HG03457 (cell line): ENCODE measurements around the gene ELANE.
"Not testable (repeated sequence)": the region's sequence is repeated elsewhere in the genome, so short reads cannot be mapped to it uniquely, and the experiment has no call there.

Experiments
- ATAC-seq: cut with Tn5 transposase; IDR thresholded peaks from one replicate; pipeline ENCODE4 v1.9.1; 2021; ENCODE audit warnings: moderate number of reproducible peaks; ENCODE audit not compliant: unreplicated experiment

ELANE gene

DNA sequence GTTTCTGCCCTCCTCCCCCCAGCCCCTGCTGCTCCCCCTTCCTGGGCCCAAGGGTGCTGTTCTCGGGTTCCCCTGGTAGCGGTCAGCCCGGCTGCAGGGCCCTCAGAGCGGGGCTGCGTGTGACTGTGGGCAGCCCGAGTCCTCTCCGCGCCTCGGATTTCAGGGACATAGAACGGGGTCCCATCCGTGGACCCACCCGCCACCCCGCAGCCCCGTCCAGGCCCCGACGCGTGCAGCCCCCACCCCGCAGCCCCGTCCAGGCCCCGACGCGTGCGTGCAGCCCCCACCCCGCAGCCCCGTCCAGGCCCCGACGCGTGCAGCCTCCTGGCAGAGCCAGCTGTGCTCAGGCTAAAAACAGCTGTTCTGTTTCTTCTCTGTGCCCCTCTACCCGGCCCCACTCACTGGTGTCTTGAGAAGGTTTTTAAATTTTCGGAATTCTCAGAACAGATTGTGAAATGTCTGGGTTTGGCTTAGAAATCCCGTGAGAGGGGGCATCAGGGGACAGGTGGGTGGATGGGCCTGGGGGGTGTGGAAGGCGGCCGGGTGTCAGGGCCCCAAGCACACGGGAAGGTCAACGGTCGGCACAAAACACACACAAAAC, 16.8 kb upstream of the ELANE start:
- ATAC-seq: no peak

DNA sequence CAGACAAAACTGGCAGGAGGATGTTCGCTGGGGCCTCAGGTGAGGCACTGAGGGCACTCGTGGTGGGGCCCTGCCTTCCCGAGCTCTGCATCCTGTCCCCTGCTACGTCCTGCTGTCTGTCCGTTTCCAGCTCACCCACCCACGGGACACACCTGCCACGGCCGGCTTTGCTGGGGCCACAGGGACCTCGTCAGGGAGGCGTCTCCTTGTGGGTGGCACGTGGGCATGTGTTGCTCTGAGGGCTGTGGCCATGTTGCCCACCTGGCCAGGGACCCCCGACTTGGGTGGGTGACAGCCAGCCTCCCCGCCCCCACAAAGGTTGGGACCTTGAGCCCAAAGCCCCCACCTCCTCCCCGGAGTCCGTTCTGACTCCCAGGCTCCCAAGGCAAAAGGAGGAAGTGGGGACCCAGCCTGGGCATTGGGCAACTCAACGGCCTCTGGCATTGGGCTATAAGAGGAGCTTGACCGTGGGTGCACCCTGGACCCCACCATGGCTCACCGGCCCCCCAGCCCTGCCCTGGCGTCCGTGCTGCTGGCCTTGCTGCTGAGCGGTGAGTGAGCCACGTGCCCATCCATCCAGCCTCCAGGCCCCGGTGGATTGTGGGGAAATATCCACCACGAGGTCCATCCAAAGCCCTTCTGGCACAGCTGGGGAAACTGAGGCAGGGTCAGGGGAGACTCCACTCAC, 11.4 kb upstream of the ELANE start, which contains the start of gene PRTN3:
Gene PRTN3, plus strand, starts transcription at position 481 of the 688 bp plus-strand sequence. Its CDS starts 10 bp downstream, at position 491.
- no peak for ATAC-seq

DNA sequence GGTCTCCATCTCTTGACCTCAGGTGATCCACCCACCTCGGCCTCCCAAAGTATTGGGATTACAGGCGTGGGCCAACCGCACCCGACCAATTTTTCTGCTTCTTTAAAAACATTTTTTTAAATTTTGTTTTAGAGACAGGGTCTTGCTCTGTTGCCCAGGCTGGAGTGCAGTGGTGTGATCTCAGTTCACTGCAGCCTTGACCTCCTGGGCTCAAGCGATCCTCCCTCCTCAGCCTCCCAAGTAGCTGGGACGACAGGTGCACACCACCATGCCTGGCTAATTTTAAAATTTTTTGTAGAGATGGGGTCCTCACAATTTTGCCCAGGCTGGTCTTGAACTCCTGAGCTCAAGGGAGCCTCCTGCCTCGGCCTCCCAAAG, 9.3 kb upstream of the ELANE start:
- ATAC-seq: not testable (repeated sequence)

DNA sequence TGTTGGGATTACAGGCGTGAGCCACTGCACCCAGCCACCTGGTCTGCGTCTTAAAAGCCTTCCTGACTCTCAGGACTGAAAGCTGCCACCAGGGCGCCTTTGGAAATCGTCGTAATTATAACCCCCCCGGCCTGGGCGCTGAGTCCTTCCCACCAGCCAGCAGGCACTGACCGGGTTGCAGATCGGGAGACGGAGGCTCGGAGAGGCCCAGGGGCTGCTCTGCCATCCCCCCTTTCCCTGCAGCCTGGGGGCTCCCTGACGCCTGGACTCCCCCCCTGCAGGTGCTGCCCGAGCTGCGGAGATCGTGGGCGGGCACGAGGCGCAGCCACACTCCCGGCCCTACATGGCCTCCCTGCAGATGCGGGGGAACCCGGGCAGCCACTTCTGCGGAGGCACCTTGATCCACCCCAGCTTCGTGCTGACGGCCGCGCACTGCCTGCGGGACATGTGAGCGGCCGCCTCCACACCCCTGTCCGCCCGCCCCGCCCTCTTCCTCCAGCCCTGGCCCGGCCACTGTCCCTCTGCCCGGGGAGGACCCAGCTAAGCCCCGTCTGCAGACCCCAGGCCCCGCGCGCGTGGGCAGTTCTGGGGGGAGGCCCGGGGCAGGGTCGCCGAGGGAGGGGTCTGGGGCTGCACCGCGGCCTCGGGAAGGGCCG, 8.8 kb upstream of the ELANE start:
- ATAC-seq: no peak

DNA sequence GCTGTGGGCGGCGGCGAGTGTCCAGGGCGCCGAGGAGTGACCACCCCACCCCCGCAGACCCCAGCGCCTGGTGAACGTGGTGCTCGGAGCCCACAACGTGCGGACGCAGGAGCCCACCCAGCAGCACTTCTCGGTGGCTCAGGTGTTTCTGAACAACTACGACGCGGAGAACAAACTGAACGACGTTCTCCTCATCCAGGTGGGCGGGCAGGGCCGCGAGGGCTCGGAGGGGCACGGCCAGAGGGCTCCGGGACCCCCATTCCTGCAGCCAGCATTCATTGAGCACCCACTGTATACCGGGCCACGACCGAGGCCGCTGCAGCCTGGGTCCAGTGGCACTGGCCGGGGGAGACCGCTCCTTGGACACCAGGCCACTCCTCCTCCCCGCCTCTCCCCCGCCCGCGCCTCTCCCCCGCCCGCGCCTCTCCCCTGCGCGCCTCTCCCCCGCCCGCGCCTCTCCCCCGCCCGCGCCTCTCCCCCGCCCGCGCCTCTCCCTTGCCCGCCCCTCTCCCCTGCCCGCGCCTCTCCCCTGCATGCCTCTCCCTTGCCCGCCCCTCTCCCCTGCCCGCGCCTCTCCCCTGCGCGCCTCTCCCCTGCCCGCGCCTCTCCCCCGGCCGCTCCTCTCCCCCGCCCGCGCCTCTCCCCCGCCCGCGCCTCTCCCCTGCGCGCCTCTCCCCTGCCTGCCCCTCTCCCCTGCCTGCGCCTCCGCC, 8.1 kb upstream of the ELANE start:
- no peak for ATAC-seq

DNA sequence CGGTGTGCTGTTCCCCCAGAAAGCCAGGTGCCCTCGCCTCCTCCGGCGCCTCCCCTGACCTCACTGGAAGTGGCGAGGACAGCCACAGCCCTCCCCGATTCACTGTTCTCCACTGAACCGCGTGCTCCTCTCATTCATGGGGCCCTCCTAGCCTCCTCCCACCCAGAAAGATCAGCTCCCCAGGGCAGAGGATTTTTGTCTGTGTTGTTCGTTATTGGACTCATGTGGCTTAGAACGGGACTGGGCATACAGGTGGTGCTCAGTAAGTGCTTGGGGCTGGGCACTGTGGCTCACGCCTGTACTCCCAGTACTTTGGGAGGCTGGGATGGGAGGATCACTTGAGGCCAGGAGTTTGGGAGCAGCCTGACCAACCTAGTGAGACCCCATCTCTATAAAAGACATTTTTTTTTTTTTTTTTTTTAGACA, 7.5 kb upstream of the ELANE start:
- no peak for ATAC-seq

DNA sequence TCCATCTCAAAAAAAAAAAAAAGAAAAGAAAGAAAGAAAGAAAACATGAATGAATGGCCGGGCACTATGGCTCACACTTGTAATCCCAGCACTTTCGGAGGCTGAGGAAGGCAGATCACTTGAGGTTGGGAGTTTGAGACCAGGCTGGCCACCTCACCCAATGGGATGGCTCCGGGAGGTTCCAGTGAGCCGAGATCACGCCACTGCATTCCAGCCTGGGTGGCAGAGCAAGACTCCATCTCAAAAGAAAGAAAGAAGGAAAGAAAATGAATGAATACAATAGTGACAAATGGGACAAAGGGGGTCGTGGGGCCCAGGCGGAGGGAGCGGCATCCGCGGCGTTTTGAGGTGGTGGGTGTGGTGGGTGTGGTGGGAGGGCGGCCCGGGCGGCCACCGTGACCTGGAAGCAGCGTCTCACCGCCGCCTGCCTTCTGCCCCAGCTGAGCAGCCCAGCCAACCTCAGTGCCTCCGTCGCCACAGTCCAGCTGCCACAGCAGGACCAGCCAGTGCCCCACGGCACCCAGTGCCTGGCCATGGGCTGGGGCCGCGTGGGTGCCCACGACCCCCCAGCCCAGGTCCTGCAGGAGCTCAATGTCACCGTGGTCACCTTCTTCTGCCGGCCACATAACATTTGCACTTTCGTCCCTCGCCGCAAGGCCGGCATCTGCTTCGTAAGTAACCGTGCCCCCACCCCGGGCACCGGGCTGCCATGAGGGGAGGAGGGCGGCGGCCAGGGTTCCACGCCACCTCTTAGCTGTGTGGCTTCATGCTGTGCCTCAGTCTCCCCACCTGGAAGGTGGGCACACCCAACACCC, 6.2 kb upstream of the ELANE start:
- no peak for ATAC-seq

DNA sequence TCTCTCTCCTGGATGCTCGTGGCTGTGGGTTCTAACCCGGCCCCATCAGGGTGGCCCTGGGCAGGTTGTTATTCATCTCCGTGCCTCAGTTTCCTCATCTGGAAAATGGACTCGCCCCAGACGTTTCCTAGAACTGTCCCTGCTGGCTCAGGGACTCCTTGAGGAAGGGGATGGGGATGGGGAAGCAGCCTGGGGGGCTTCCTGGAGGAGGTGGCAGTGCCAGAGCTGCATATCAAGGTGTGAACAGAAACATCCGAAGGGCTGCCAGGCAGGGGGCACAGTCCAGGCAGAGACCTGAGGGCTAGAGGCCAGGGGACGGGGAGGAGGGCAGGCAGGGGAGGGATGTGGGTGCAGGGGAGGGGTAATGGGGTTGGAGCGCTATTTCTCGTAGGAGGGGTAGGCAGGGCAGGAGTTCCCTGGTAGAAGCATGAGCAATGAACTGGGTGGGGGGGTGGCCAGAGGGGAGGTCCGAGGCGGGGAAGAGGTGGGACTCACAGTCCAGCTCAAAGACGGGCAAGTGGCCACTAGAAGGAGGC, 3.6 kb upstream of the ELANE start:
- no peak for ATAC-seq

DNA sequence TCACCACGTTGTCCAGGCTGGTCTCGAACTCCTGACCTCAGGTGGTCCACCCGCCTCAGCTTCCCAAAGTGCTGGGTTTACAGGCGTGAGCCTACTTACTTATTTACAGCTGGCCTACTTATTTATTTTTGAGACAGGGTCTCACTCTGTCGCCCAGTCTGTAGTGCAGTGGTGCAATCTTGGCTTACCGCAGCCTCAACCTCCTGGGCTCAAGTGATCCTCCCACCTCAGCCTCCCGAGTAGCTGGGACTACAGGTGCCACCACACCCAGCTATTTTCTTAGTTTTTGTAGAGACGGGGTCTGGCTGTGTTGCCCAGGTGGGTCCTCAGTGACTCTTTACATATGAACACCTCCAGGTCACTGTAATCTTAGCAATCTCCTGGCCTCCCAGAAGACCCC, 2.9 kb upstream of the ELANE start:
- ATAC-seq: not testable (repeated sequence)

DNA sequence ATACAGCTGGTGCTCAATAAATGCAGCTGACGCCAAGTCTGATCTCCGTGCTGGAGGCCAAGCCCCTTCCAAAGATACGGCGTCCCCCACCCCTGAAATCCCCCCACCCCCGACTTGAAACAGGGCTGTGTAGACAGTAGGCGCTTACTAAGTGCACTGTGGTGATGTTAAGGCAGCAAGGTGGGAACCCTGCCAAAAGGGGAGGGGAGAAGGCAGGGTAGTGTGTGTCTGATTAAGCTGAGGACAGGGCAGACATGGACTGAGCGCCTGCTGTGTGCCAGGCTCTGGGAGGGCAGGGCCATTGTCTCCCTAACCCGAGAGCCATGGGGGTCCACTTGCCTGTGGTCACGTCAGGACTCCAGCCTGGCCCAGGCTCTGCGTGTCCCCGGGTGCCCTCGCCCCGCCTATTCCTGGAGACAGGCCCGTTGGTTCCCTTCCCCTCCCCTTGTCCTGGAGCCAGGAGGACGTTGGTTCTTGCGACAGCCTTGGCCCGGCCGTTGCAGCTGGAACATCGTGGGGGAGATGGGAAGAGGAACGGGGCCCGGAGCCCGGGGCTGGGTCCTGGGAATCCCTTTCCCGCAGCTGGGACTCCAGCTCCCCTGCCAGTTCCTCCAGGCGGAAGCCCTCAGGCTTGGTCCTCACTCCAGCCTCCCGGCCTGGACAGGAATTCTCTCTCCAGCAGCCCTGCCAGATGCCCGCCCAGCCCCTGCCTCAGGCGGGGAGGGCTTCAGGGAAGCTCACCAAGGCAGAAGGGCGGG, 1.7 kb upstream of the ELANE start:
- no peak for ATAC-seq

DNA sequence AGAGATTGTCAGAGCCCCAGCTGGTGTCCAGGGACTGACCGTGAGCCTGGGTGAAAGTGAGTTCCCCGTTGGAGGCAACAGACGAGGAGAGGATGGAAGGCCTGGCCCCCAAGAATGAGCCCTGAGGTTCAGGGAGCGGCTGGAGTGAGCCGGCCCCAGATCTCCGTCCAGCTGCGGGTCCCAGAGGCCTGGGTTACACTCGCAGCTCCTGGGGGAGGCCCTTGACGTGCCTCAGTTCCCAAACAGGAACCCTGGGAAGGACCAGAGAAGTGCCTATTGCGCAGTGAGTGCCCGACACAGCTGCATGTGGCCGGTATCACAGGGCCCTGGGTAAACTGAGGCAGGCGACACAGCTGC, 1.1 kb upstream of the ELANE start:
- ATAC-seq: no peak

DNA sequence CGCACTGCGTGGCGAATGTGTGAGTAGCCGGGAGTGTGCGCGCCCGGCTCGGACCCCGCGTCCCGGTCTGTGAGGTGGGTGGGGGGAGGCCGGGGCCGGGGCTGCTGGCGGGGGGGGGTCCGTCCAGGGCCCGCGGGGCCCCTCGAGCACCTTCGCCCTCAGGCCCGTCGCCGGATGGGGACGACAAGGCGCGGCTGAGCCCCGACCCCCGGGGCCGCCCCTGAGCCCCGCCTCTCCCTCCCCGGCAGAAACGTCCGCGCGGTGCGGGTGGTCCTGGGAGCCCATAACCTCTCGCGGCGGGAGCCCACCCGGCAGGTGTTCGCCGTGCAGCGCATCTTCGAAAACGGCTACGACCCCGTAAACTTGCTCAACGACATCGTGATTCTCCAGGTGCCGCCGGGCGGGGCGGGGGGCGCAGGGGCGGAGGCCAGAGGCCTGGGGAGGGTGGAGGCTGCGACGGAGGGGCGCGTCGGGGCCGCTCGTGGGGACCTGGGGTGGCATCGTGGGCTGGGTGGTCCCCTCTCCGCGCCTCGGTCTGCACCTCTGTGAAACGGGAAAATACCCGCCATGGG, 997 bp downstream of the ELANE start:
- no peak for ATAC-seq

DNA sequence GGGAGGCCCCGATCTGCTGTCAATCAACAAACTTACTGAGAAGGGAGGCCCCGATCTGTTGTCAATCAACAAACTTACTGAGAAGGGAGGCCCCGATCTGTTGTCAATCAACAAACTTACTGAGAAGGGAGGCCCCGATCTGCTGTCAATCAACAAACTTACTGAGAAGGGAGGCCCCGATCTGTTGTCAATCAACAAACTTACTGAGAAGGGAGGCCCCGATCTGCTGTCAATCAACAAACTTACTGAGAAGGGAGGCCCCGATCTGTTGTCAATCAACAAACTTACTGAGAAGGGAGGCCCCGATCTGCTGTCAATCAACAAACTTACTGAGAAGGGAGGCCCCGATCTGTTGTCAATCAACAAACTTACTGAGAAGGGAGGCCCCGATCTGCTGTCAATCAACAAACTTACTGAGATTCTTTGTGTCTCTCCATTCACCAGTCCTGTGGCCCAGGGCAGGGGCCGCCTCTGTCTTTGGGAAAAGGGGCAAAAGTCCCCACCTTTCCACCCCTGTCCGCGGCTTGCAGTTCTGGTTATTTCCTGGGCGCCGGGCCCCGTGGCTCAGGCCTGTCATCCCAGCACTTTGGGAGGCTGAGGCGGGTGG, 1.6 kb downstream of the ELANE start:
- not testable (repeated sequence) for ATAC-seq

DNA sequence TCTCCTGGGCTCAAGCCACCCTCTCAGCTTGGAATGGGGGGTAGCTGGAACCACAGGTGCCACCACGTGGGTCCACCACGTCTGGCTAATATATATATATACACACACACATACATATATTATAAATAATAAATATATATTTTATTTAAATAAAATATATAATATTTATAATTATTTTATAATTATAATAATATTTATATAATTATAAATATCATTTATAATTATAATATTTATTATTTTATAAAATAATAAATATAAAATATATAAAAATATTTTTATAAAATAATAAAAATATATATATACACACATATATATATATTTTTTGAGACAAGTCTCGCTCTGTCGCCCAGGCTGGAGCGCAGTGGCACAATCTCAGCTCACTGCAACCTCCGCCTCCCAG, 2.4 kb downstream of the ELANE start:
- no peak for ATAC-seq

DNA sequence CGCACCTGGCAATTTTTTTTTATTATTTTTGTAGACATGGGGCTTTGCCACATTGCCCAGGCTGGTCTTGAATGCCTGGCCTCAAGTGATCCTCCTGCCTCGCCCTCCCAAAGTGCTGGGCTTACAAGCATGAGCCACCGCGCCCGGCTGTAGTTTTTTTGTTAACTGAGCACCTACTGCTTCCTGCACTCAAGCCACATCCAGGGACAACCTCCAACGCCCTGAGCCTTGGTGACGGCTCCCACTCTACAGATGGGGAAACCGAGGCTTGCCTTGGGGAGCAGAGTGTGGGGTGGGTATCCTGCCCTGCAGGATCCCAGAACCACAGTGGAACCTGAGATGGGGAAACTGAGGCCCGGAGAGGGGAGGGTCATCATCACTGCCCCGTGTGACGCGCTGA, 3.0 kb downstream of the ELANE start:
- no peak for ATAC-seq

DNA sequence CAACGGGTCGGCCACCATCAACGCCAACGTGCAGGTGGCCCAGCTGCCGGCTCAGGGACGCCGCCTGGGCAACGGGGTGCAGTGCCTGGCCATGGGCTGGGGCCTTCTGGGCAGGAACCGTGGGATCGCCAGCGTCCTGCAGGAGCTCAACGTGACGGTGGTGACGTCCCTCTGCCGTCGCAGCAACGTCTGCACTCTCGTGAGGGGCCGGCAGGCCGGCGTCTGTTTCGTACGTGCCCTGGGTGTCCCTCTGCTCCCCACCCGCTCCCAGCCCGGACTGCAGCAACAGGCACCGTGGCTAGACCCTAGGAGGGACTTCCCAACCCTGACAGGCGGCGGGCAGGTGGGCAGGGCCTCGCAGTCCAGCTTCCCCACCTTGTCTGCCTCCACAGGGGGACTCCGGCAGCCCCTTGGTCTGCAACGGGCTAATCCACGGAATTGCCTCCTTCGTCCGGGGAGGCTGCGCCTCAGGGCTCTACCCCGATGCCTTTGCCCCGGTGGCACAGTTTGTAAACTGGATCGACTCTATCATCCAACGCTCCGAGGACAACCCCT, 3.5 kb downstream of the ELANE start:
- ATAC-seq: no peak

DNA sequence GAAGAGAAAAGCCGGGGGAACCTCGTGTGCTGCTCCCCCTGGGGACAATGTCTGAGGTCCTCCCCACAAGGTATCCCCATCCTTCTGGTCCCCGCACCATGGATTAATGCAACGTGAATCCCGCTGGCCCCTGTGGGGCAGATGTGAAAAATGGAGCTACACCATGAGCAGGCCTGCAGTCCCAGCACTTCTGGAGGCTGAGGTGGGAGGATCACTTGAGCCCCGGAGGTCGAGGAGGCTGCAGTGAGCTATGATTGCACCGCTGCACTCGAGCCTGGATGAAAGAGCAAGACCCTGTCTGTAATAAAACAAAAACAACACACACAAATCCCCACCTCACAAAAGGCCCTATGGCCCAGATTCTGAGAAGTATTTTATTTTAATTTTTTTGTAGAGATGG, 6.2 kb downstream of the ELANE start:
- no peak for ATAC-seq

DNA sequence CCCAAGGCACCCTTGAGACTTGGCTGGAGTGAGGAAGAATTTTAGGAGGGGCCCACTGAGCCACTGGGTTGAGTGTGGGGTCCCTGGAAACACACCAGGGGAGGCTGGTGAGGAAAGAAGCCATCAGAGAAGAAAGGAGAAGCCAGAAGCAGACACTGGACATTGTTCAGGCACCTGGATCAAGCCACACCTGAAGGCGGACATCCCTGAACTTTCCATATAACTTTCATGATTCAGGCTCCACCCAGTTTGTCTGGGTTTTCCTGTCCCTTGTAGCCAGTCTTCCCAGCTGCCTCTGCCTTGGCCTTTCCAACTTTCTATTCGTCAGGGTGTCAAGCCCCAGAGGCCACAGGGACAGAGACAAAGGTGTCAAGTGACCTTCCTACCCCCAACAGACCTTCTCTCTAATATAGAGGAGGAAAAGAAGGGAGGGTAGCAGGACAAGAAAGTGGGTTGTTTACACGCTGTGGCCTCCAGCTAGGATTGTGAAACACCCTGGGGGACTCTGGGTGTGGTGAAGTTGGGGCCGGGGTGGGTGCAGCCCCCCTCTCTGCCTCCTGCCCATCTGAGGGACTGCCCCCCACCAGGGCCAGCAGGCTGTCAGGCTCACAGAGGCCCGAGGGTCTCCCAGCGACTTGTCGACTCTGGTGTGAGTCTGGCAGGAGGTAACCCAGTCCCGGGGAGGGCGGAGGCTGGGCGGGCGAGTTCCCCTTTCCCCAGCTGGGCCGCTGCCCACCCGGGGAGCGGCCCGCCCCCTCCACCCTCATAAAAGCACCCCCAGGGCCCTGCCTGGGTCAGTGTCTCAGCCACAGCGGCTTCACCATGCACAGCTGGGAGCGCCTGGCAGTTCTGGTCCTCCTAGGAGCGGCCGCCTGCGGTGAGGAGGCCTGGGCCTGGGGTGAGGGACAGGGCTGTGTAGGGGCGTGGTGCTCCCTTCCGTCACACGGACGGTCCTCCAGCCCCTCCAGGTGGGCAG, 7.1 kb downstream of the ELANE start, which contains the start of gene CFD:
Gene CFD, plus strand, starts transcription at position 797 of the 976 bp plus-strand sequence. Its CDS starts 26 bp downstream, at position 823.
- no peak for ATAC-seq
